Esophagus squamous epithelium (tissue), 5 donors: ENCODE results near the gene C6orf58. TPM values are rescaled to one million over a fixed set of nuclear protein-coding genes. Genes with fewer than 3 reads are reported as not detected.

Source experiments
- DNase-seq: peaks from one replicate; lab custom pipeline; 2025; lab: John Stamatoyannopoulos, UW
- H3K27ac ChIP-seq, 4 donors: fragments of 200-600 bp; sonication (generic); one replicate each; pipeline ENCODE4 v1.5.1; 2016 to 2019; ENCODE audit warnings: mild to moderate bottlenecking in 1 of 4
- H3K27me3 ChIP-seq, 4 donors: fragments of 200-600 bp; sonication (generic); 1 replicate in 3 of 4; 2 replicates in 1 of 4; pipeline versions ENCODE4 v1.5.1 to v1.6.0; 2017 to 2021; ENCODE audit warnings: antibody characterized with exemption in 1 of 4
- H3K36me3 ChIP-seq, 3 donors: fragments of 200-600 bp; sonication (generic); one replicate each; pipeline ENCODE4 v1.5.1; 2016 to 2019
- H3K4me1 ChIP-seq, 3 donors: fragments of 200-600 bp; sonication (generic); one replicate each; pipeline ENCODE4 v1.5.1; 2017 to 2019
- H3K4me3 ChIP-seq, 4 donors: fragments of 200-600 bp; sonication (generic); 1 replicate in 3 of 4; 2 replicates in 1 of 4; pipeline ENCODE4 v1.5.1; 2016 to 2019; ENCODE audit warnings: mild to moderate bottlenecking in 2 of 4, moderate library complexity in 1 of 4
- H3K9me3 ChIP-seq, 3 donors: fragments of 200-600 bp; sonication (generic); one replicate each; pipeline ENCODE4 v1.5.1; 2016 to 2019
- POLR2A ChIP-seq, 4 donors: fragments of 450-650 bp; IDR thresholded peaks; one replicate each; pipeline ENCODE4 v1.6.1; 2017; ENCODE audit warnings: antibody characterized with exemption in 4 of 4, mild to moderate bottlenecking in 4 of 4, moderate library complexity in 3 of 4
- WGBS, 2 donors: methylation state at CpG; one replicate each; pipeline ENCODE4 v1.1.5; 2018; 5-methylcytosine and 5-hydroxymethylcytosine counted together
- intact Hi-C: fragments of 100-400 bp; cut with DNase I; formaldehyde crosslinking; loops from one replicate; pipeline ENCODE4 v1.15.0; 2022
- total RNA-seq, 4 donors: library from RNA; depleted of rRNA; stranded (reverse); fragments of >200 nt; gene quantifications; one replicate each; pipeline ENCODE4 v1.1.0, GENCODE V29; 2016
- TF ChIP-seq, protein P1 (sequence below), 6 experiments: fragments of 450-650 bp in 4 of 6; fragments of 200-600 bp in 2 of 6; sonication (generic) in 2 of 6; IDR thresholded peaks; one replicate each; pipeline ENCODE4 v1.5.1; 2016 to 2019; ENCODE audit warnings: antibody characterized with exemption in 6 of 6, mild to moderate bottlenecking in 4 of 6, moderate library complexity in 4 of 6
- donor health status: DM: yes; HTN: yes; CAD: no.

The C6orf58 gene
- total RNA-seq, 4 donors from 2014 or later, result 0.85 TPM; not detected in 3

DNA sequence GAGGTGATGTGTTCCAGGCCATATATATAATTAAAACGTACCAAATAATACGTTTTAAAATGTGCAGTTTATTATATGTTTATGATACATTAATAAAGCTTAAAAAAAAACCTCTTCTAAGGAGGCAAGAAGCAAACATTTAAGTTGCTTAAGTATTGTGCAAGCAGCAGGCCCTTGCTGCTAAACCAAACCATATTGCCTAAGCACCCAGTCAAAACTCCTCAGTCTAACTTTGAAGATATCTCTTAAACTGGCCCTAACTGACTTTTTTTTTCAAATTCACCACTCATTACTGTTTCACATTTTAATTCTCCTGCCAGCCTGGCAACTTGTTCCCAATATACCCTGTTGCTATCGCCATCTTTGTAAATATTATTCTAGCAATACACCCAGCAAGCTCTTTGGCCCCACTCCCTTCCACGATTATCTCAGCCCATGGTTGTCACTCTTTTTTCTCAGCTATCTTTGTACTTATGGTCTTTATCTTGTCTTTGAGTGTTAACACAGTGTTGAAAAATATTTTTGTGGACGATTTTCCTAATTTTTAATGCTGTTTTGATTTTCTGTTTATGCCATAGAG is 60.9 kb downstream of the C6orf58 start:
- WGBS, 2 donors, result 64% methylated on average over 5 of the region's 5 CpGs
- no peak overlapping the region for H3K4me3 ChIP-seq
- no peaks in the 10 kb centered on the region for H3K4me1 ChIP-seq
- H3K27ac ChIP-seq, result no peak overlapping the region
- TF ChIP-seq POLR2A (IDR thresholded peaks at IDR 0.05), result no peak
- TF ChIP-seq, protein P1, sequence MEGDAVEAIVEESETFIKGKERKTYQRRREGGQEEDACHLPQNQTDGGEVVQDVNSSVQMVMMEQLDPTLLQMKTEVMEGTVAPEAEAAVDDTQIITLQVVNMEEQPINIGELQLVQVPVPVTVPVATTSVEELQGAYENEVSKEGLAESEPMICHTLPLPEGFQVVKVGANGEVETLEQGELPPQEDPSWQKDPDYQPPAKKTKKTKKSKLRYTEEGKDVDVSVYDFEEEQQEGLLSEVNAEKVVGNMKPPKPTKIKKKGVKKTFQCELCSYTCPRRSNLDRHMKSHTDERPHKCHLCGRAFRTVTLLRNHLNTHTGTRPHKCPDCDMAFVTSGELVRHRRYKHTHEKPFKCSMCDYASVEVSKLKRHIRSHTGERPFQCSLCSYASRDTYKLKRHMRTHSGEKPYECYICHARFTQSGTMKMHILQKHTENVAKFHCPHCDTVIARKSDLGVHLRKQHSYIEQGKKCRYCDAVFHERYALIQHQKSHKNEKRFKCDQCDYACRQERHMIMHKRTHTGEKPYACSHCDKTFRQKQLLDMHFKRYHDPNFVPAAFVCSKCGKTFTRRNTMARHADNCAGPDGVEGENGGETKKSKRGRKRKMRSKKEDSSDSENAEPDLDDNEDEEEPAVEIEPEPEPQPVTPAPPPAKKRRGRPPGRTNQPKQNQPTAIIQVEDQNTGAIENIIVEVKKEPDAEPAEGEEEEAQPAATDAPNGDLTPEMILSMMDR (IDR thresholded peaks at IDR 0.05), result no peak
- no peaks in the 10 kb centered on the region for H3K9me3 ChIP-seq
- H3K27me3 ChIP-seq, result peaks cover 0 to 10% (median 0%) of the 10 kb centered on the region in 4 donors
- no peak for DNase-seq
- intact Hi-C loops, result no loop called here
- H3K36me3 ChIP-seq, result no peaks in the 10 kb centered on the region

Other genes starting within 250 kb of the C6orf58 start
- gene ECHDC1, start 233.6 kb upstream of the C6orf58 start, total RNA-seq, result 10 to 100 TPM; 29.6 to 70.8 (median 53.5) TPM
- 10 to 100 TPM in 1 of 4 donors, 1 to 10 TPM in 1, under 1 TPM in 2; 0.34 to 16.4 (median 2.0) TPM for gene KIAA0408, start 117.8 kb upstream of the C6orf58 start, total RNA-seq